H1 (cell line): ENCODE results near the gene IFIT2. TPM values are rescaled to one million over a fixed set of nuclear protein-coding genes. Genes with fewer than 3 reads are reported as not detected.

Source experiments
- CTCF ChIA-PET: fragments of 300-600 bp; sonication (Branson Sonifier 250); formaldehyde crosslinking; loops from one replicate; lab custom pipeline; 2021; ENCODE audit not compliant: partially characterized antibody; lab: Charles Lee
- POLR2A ChIA-PET: fragments of 300-600 bp; sonication (Branson Sonifier 250); formaldehyde crosslinking; loops from one replicate; lab custom pipeline; 2021; ENCODE audit warnings: inconsistent platforms; ENCODE audit not compliant: partially characterized antibody; lab: Charles Lee
- DNase-seq, 2 experiments: peaks; one replicate each; pipeline versions ENCODE4 v3.0.0 to v3.0.0-alpha.2; 2010 to 2022; ENCODE audit warnings: low spot score in 2 of 2, low read depth in 1 of 2, mixed read lengths in 1 of 2
- FAIRE-seq: peaks from 2 replicates; lab custom pipeline; 2011; peaks lifted over from hg19 to GRCh38; lab: Jason Lieb, UNC
- H2AFZ ChIP-seq: 2 replicates; pipeline ENCODE4 v1.8.1; 2012; ENCODE audit warnings: low read length, inconsistent platforms
- H2AK5ac ChIP-seq: 2 replicates; pipeline ENCODE4 v1.6.1; 2013; ENCODE audit warnings: low read depth, low read length
- H2BK120ac ChIP-seq: replicated peaks from 2 replicates; pipeline ENCODE3; 2013; ENCODE audit warnings: low read depth, low read length, inconsistent platforms
- H2BK12ac ChIP-seq: 2 replicates; pipeline ENCODE4 v1.6.1; 2013; ENCODE audit warnings: low read depth, low read length
- H2BK15ac ChIP-seq: 2 replicates; pipeline ENCODE4 v1.6.1; 2013; ENCODE audit warnings: low read length
- H2BK20ac ChIP-seq: 2 replicates; pipeline ENCODE4 v1.6.1; 2013; ENCODE audit warnings: low read length
- H2BK5ac ChIP-seq: 2 replicates; pipeline ENCODE4 v1.6.1; 2013; ENCODE audit warnings: low read depth, low read length
- H3K14ac ChIP-seq: 2 replicates; pipeline ENCODE4 v1.6.1; 2013; ENCODE audit warnings: inconsistent platforms; ENCODE audit not compliant: insufficient read length
- H3K18ac ChIP-seq: 2 replicates; pipeline ENCODE4 v1.6.1; 2013; ENCODE audit warnings: low read length; ENCODE audit errors: extremely low read depth
- H3K23ac ChIP-seq: 2 replicates; pipeline ENCODE4 v1.6.1; 2013; ENCODE audit warnings: inconsistent platforms; ENCODE audit not compliant: insufficient read length
- H3K23me2 ChIP-seq: 2 replicates; pipeline ENCODE4 v1.6.1; 2013; ENCODE audit warnings: low read depth, low read length
- H3K27ac ChIP-seq: 2 replicates; pipeline ENCODE4 v1.6.1; 2011; ENCODE audit warnings: low read depth, low read length, inconsistent platforms
- H3K27me3 ChIP-seq, 4 experiments: replicated peaks in 1 of 4; 1 replicate in 1 of 4; 2 replicates in 3 of 4; pipeline versions ENCODE4 v1.6.1 to v1.8.1; 2011 to 2013; ENCODE audit warnings: low read length in 3 of 4, mild to moderate bottlenecking in 3 of 4, inconsistent platforms in 2 of 4, mixed read lengths in 2 of 4, moderate library complexity in 1 of 4; ENCODE audit not compliant: control insufficient read depth in 3 of 4, insufficient read depth in 3 of 4; ENCODE audit errors: extremely low read depth in 1 of 4
- H3K36me3 ChIP-seq, 4 experiments: 2 replicates each; pipeline versions ENCODE4 v1.6.1 to v1.8.1; 2011 to 2013; ENCODE audit warnings: mild to moderate bottlenecking in 4 of 4, low read length in 3 of 4, moderate library complexity in 2 of 4, control low read depth in 1 of 4, inconsistent platforms in 1 of 4; ENCODE audit not compliant: insufficient read depth in 4 of 4, control insufficient read depth in 2 of 4
- H3K4ac ChIP-seq: replicated peaks from 2 replicates; pipeline ENCODE3; 2013; ENCODE audit warnings: low read length, low read depth, mixed read lengths, inconsistent platforms; ENCODE audit not compliant: insufficient read length
- H3K4me1 ChIP-seq, 4 experiments: replicated peaks in 1 of 4; 1 replicate in 1 of 4; 2 replicates in 3 of 4; pipeline versions ENCODE4 v1.6.1 to v1.8.1; 2011 to 2013; ENCODE audit warnings: low read length in 3 of 4, inconsistent platforms in 2 of 4, mixed read lengths in 1 of 4; ENCODE audit not compliant: insufficient read depth in 4 of 4, control insufficient read depth in 3 of 4
- H3K4me2 ChIP-seq, 2 experiments: 2 replicates each; pipeline versions ENCODE4 v1.6.1 to v1.8.1; 2011 to 2013; ENCODE audit warnings: low read depth in 2 of 2, low read length in 2 of 2, control low read depth in 1 of 2, inconsistent platforms in 1 of 2, mild to moderate bottlenecking in 1 of 2; ENCODE audit not compliant: insufficient read depth in 1 of 2
- H3K4me3 ChIP-seq, 4 experiments: fragments of 200-600, 300-600 bp in 1 of 4; sonication (generic), shearing (Covaris generic), sonication (Bioruptor Twin) in 1 of 4; 2 replicates each; pipeline versions ENCODE4 v1.5.1 to v1.8.1; 2011 to 2016; ENCODE audit warnings: low read length in 4 of 4, low read depth in 3 of 4, control low read depth in 2 of 4, inconsistent platforms in 2 of 4, mild to moderate bottlenecking in 2 of 4, mixed read lengths in 1 of 4, moderate library complexity in 1 of 4; ENCODE audit not compliant: insufficient read depth in 2 of 4; ENCODE audit errors: extremely low read depth in 1 of 4
- H3K56ac ChIP-seq: replicated peaks from 2 replicates; pipeline ENCODE3; 2013; ENCODE audit warnings: low read depth, mild to moderate bottlenecking, mixed read lengths, low read length, inconsistent platforms; ENCODE audit not compliant: insufficient read length
- H3K79me1 ChIP-seq: 2 replicates; pipeline ENCODE4 v1.6.1; 2013; ENCODE audit warnings: low read depth, low read length, control low read depth
- H3K79me2 ChIP-seq, 2 experiments: 2 replicates each; pipeline versions ENCODE4 v1.6.1 to v1.8.1; 2012 to 2013; ENCODE audit warnings: low read length in 2 of 2, mild to moderate bottlenecking in 2 of 2, inconsistent platforms in 1 of 2; ENCODE audit not compliant: insufficient read depth in 2 of 2, control insufficient read depth in 1 of 2
- H3K9ac ChIP-seq, 4 experiments: replicated peaks in 1 of 4; 1 replicate in 1 of 4; 2 replicates in 3 of 4; pipeline versions ENCODE4 v1.6.1 to v1.8.1; 2011 to 2013; ENCODE audit warnings: low read depth in 3 of 4, low read length in 3 of 4, control low read depth in 2 of 4, mild to moderate bottlenecking in 2 of 4, moderate library complexity in 2 of 4, inconsistent platforms in 1 of 4; ENCODE audit errors: extremely low read depth in 1 of 4
- H3K9me3 ChIP-seq, 2 experiments: 2 replicates each; pipeline versions ENCODE4 v1.6.1 to v1.8.1; 2012 to 2013; ENCODE audit warnings: mild to moderate bottlenecking in 2 of 2, moderate library complexity in 2 of 2, control low read depth in 1 of 2, inconsistent platforms in 1 of 2, low read depth in 1 of 2, low read length in 1 of 2, mixed read lengths in 1 of 2; ENCODE audit not compliant: insufficient read depth in 2 of 2
- H4K20me1 ChIP-seq, 2 experiments: replicated peaks in 1 of 2; 2 replicates each; pipeline versions ENCODE3 to v1.8.1; 2011 to 2013; ENCODE audit warnings: inconsistent platforms in 2 of 2, low read length in 2 of 2, mild to moderate bottlenecking in 1 of 2; ENCODE audit not compliant: insufficient read depth in 2 of 2, control insufficient read depth in 1 of 2
- H4K5ac ChIP-seq: 2 replicates; pipeline ENCODE4 v1.6.1; 2013; ENCODE audit warnings: low read length, low read depth, mixed read lengths, inconsistent platforms; ENCODE audit not compliant: insufficient read length
- H4K8ac ChIP-seq: 2 replicates; pipeline ENCODE4 v1.8.0; 2013; ENCODE audit warnings: mild to moderate bottlenecking, moderate library complexity, low read length, inconsistent platforms; ENCODE audit not compliant: insufficient read depth; ENCODE audit errors: extremely low read depth
- H4K91ac ChIP-seq: replicated peaks from 2 replicates; pipeline ENCODE3; 2013; ENCODE audit warnings: low read length, mixed read lengths, inconsistent platforms; ENCODE audit not compliant: insufficient read length
- CBX5 ChIP-seq: fragments of 300-800, 300-1000 bp; sonication (generic); IDR thresholded peaks from 2 replicates; pipeline ENCODE4 v1.7.1; 2016; ENCODE audit warnings: antibody characterized with exemption, low read length, low read depth
- CTBP2 ChIP-seq: IDR thresholded peaks from 2 replicates; pipeline ENCODE4 v1.7.0; 2011; ENCODE audit warnings: borderline replicate concordance, mild to moderate bottlenecking, moderate library complexity, mixed read lengths, low read length; ENCODE audit not compliant: insufficient read depth, insufficient read length
- EZH2 ChIP-seq: fragments of 200-600 bp; sonication (generic); IDR thresholded peaks from 2 replicates; pipeline ENCODE4 v1.7.1; 2012; ENCODE audit warnings: low read depth, mild to moderate bottlenecking, moderate library complexity, low read length, inconsistent platforms; ENCODE audit not compliant: severe bottlenecking
- KDM1A ChIP-seq: fragments of 200-600, 300-600 bp; sonication (generic); IDR thresholded peaks from 2 replicates; pipeline ENCODE4 v1.7.1; 2016; ENCODE audit warnings: mild to moderate bottlenecking, low read length, borderline replicate concordance
- RFX5 ChIP-seq: IDR thresholded peaks from 2 replicates; pipeline ENCODE4 v1.6.1; 2011; ENCODE audit warnings: low read depth, low read length, improper control_type of control experiment, borderline replicate concordance
- RNF2 ChIP-seq: fragments of 200-900, 300-1000 bp; sonication (generic); IDR thresholded peaks from 2 replicates; pipeline ENCODE4 v1.7.1; 2016; ENCODE audit warnings: borderline replicate concordance, low read depth, mild to moderate bottlenecking, antibody characterized with exemption, low read length; ENCODE audit not compliant: poor library complexity, severe bottlenecking; ENCODE audit errors: missing control alignments
- TAF1 ChIP-seq: IDR thresholded peaks from 2 replicates; pipeline ENCODE4 v1.6.1; 2011; ENCODE audit warnings: mild to moderate bottlenecking, low read depth, low read length
- TAF7 ChIP-seq: optimal IDR thresholded peaks from 2 replicates; pipeline ENCODE3; 2011; ENCODE audit warnings: low read depth, mild to moderate bottlenecking, inconsistent platforms, low read length, moderate library complexity, borderline replicate concordance
- TBP ChIP-seq: IDR thresholded peaks from 2 replicates; pipeline ENCODE4 v1.6.1; 2011; ENCODE audit warnings: low read depth, low read length, improper control_type of control experiment
- TCF12 ChIP-seq: IDR thresholded peaks from 2 replicates; pipeline ENCODE4 v1.6.1; 2011; ENCODE audit warnings: low read depth, mild to moderate bottlenecking, low read length
- YY1 ChIP-seq: IDR thresholded peaks from 2 replicates; pipeline ENCODE4 v1.6.1; 2011; ENCODE audit warnings: low read depth, mild to moderate bottlenecking, low read length
- WGBS, 2 experiments: shearing (Covaris generic) in 1 of 2; methylation state at CpG; one replicate each; pipeline versions ENCODE4 v1.1.6 to v1.1.7; 2013 to 2015; ENCODE audit warnings: low lambda C conversion rate in 2 of 2, mixed read lengths in 2 of 2, inconsistent platforms in 1 of 2, low coverage in 1 of 2, missing lambda C conversion rate in 1 of 2; ENCODE audit not compliant: insufficient replicate concordance in 2 of 2, insufficient coverage in 1 of 2, insufficient read length in 1 of 2; ENCODE audit errors: extremely low coverage in 1 of 2, missing lambda C conversion rate in 1 of 2; 5-methylcytosine and 5-hydroxymethylcytosine counted together
- polyA plus RNA-seq, 7 experiments: library from polyadenylated mRNA; depleted of rRNA in 3 of 7; stranded (reverse) in 5 of 7; unstranded in 2 of 7; fragments of >200 nt in 5 of 7; fragments of 200-250 nt in 2 of 7; gene quantifications; 1 replicate in 5 of 7; 2 replicates in 1 of 7; 4 replicates in 1 of 7; pipeline versions ENCODE4 v1.2.1 to v1.2.3, GENCODE V29; 2011 to 2013; ENCODE audit warnings: missing spikeins in 2 of 7, mixed read lengths in 2 of 7
- total RNA-seq: library from RNA; stranded (reverse); fragmentation: NEBNext Ultra II Directional; extraction: Animal tissue kit (Norgen Biotek cat#: 25700); gene quantifications from 2 replicates; pipeline ENCODE4 v1.2.1, GENCODE V29; 2021

IFIT2 gene
- total and polyA plus RNA-seq, 2 of the 8 experiments (the other 6 are each of a cell fraction or from before 2014, with no cell fraction given), result 0.03 to 0.35 TPM

- H3K23me2 ChIP-seq, result no peaks in the 10 kb centered on the region; the same call in 1 of the 2 replicates
- H3K79me1 ChIP-seq, result no peaks in the 10 kb centered on the region
- no peak for DNase-seq
- H4K8ac ChIP-seq, result no peak overlapping the region
- H3K4me3 ChIP-seq, result no peak overlapping the region
- H3K36me3 ChIP-seq, result no peaks in the 10 kb centered on the region
- peak overlapping the region in 1 of 4 experiments; percentile 40; a peak in 1 of 7 replicates for H3K9ac ChIP-seq
- peak overlapping the region; percentile 15; the same call in 1 of the 2 replicates for H2BK5ac ChIP-seq
- no peaks in the 10 kb centered on the region for H4K20me1 ChIP-seq
- peak overlapping the region; percentile 100 for H2AFZ ChIP-seq
- H4K5ac ChIP-seq, result no peak overlapping the region
- no peak overlapping the region for H3K27ac ChIP-seq
- no peak overlapping the region; the same call in 1 of the 2 replicates for H3K18ac ChIP-seq
- no peak overlapping the region for H3K23ac ChIP-seq
- H3K56ac ChIP-seq, result no peak overlapping the region
- no peak overlapping the region for H3K4ac ChIP-seq
- peaks cover 0 to 8% (median 3%) of the 10 kb centered on the region in 4 experiments; a peak in 3 of 7 replicates for H3K4me1 ChIP-seq
- H4K91ac ChIP-seq, result peak overlapping the region; percentile 48
- H3K14ac ChIP-seq, result no peak overlapping the region
- H2BK12ac ChIP-seq, result 0 out of 2 replicates have a peak overlapping the region, but pooled peaks have one; percentile 56
- H3K9me3 ChIP-seq, result no peaks in the 10 kb centered on the region
- no peaks in the 10 kb centered on the region for H3K27me3 ChIP-seq
- H3K4me2 ChIP-seq, result peak overlapping the region; percentile 17 to 49; a peak in 1 of 4 replicates
- CTCF ChIA-PET, result interaction anchor here (0.6 to 2.0 kb wide), 6 partner anchors 11 to 153 kb away, joined by 3 to 8 read pairs (median 4); no protein-coding TSS in a partner anchor
- WGBS, 2 experiments, result 35% methylated on average over 4 of the region's 4 CpGs; no CpG with 5 or more reads in 1 of the 2 experiments
- FAIRE-seq, result no peak
- no peak overlapping the region for H2BK15ac ChIP-seq
- H2AK5ac ChIP-seq, result no peak overlapping the region
- H2BK20ac ChIP-seq, result no peak overlapping the region
- POLR2A ChIA-PET, result interaction anchor here (0.6 to 1.6 kb wide), 2 partner anchors 11 to 256 kb away, joined by 3 to 5 read pairs; no protein-coding TSS in a partner anchor
- no peaks in the 10 kb centered on the region for H3K79me2 ChIP-seq
- no peak overlapping the region for H2BK120ac ChIP-seq
- TF ChIP-seq TCF12 (no peak), RNF2 (no peak), TBP (no peak), CBX5 (no peak), RFX5 (no peak), EZH2 (no peak), KDM1A (no peak), CTBP2 (no peak), TAF1 (no peak), TAF7 (no peak), YY1 (no peak)
Measured at GRCh38 chr10:89283936-89284475, 17.8 kb upstream of the IFIT2 start.
